ENCODE data around the gene ARHGAP11B.
"Not testable (repeated sequence)": the region's sequence is repeated elsewhere in the genome, so short reads cannot be mapped to it uniquely, and the experiment has no call there.

ARHGAP11B gene

DNA sequence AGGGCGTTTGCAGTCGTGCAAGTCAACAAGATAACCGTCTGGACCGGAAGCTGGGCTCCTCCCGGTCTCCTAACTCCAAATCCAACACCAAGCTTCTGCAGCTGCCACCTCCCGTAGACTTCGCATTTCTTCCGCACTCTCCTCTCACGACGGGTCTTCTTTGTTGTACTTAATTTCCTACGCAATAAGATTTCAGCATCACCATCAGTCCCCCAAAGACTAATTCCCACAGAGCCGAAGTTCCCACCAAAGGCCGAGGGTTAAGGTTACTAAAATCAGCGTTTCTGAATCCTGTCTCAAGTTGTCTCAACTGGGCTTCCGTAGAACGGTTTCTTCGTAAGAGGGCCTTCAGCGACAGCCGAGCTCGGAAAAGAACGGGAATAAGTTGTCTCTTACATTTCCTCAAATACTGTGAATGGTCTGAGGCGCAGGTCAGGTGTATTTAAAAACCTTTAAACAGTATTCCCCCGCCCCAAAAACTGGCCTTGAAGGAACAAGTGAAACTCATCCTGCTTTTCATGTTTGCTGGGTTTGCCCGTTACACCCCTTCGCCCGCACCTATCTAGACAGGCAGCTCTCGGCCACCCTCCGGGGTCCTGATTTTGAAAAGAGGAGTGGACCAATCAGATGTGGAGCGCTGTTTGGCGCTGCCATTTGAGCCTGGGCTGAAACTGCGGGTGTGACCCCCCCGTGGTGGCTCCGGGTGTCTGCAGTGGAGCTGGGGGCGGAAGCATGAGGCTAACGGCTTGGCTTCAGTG lies at the start of gene ARHGAP11B:
ARHGAP11B (plus strand) TSS at position 693 of the 758 bp plus-strand sequence.
- H3K9me3 Mint-ChIP-seq; H3K27me3 Mint-ChIP-seq (ENCODE audit: low read depth); intact Hi-C loops (cut with micrococcal nuclease): not testable (repeated sequence)
- Mint-ChIP-seq H3K4me1 (ENCODE audit: low read depth) (peaks cover 19% of the 10 kb centered on the region), H3K27ac (peak within 1 kb of the TSS; percentile 96), H3K4me3 (ENCODE audit: low read depth) (peak within 1 kb of the TSS; percentile 98), H3K36me3 (ENCODE audit: low read depth) (peaks cover 25% of the 10 kb centered on the region)
- DNase-seq (ENCODE audit: low spot score) = peak; percentile 96

DNA sequence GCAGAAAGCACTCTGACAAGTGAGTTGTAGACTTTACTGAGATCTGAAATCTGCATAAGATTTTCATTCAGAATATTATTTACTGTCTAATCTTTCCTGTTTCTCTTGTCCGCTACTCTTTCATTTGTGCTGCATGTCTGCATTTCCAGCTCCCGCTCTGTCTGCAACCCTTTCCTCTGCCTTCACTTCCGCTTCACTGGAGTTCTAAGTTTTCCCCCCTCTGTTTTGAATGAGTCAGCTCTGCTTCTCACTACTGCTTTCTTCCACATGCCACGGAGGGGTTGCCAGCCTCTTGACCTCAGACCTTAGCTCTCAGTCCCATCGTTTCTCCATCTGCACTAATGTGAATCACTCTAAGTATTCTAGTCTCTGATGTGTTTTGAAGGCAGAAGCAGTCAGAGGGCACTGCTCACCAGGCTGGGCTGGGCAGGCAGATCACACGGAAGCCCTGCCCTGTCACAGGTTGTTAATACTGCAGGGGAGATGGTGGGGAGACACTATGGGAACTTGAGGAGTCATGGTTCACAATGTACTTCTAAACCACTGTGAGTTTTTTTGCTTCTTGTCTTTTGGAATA lies 46.4 kb upstream of the ARHGAP11B start:
- H3K9me3 Mint-ChIP-seq; DNase-seq (ENCODE audit: low spot score); intact Hi-C loops (cut with micrococcal nuclease); H3K27ac Mint-ChIP-seq; H3K4me1 Mint-ChIP-seq (ENCODE audit: low read depth); H3K36me3 Mint-ChIP-seq (ENCODE audit: low read depth); H3K27me3 Mint-ChIP-seq (ENCODE audit: low read depth); H3K4me3 Mint-ChIP-seq (ENCODE audit: low read depth): not testable (repeated sequence)

DNA sequence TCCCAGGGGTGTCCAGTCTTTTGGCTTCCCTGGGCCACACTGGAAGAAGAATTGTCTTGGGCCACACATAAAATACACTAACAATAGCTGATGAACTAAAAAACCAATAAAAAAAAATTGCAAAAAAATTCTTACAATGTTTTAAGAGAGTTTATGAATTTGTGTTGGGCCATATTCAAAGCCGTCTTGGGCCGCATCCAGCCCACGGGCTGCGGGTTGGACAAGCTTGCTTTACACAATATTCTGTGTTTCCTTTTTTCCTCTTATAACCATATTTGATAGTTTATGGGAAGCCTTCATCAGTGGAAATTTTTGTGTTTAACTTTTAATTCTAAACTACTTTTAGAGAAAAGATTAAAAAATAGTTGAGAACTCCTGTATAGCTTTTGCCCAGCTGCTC lies 45.2 kb upstream of the ARHGAP11B start:
- intact Hi-C loops (cut with micrococcal nuclease); H3K36me3 Mint-ChIP-seq (ENCODE audit: low read depth); H3K4me3 Mint-ChIP-seq (ENCODE audit: low read depth); H3K4me1 Mint-ChIP-seq (ENCODE audit: low read depth); H3K27ac Mint-ChIP-seq; DNase-seq (ENCODE audit: low spot score); H3K27me3 Mint-ChIP-seq (ENCODE audit: low read depth); H3K9me3 Mint-ChIP-seq: not testable (repeated sequence)

GRCh38 chr15:30598953-30599352 lies 27.0 kb upstream of the ARHGAP11B start:
- H3K9me3 Mint-ChIP-seq; H3K27ac Mint-ChIP-seq; H3K27me3 Mint-ChIP-seq (ENCODE audit: low read depth); H3K36me3 Mint-ChIP-seq (ENCODE audit: low read depth); H3K4me3 Mint-ChIP-seq (ENCODE audit: low read depth); H3K4me1 Mint-ChIP-seq (ENCODE audit: low read depth); intact Hi-C loops (cut with micrococcal nuclease); DNase-seq (ENCODE audit: low spot score): not testable (repeated sequence)

DNA sequence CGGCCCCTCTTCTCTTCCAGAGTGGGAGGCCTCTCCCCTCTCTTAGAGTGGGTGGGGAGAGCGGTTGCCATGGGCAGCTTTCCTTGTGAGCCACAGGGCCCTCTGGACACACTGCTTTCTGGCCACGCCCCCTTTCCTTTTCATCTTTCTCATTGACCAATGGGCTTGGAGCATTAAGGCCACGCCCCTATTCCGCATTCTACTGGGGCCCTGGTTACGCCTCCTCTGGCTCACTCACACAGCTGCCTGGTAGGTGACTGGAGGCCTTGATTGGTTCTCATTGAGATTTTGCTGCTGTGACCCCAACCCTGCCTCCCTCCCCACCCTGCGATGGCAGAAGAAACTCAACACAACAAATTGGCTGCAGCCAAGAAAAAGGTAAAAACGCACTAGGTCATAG lies 22.1 kb upstream of the ARHGAP11B start, which contains the start of gene GOLGA8H:
GOLGA8H (plus strand) TSS at position 233 of the 400 bp plus-strand sequence; CDS start at position 331, 98 bp downstream.
- H3K27me3 Mint-ChIP-seq (ENCODE audit: low read depth); H3K27ac Mint-ChIP-seq; DNase-seq (ENCODE audit: low spot score); H3K9me3 Mint-ChIP-seq; H3K4me1 Mint-ChIP-seq (ENCODE audit: low read depth); H3K4me3 Mint-ChIP-seq (ENCODE audit: low read depth); H3K36me3 Mint-ChIP-seq (ENCODE audit: low read depth); intact Hi-C loops (cut with micrococcal nuclease): not testable (repeated sequence)

GRCh38 chr15:30612271-30612670 lies 13.7 kb upstream of the ARHGAP11B start:
- H3K27me3 Mint-ChIP-seq (ENCODE audit: low read depth); H3K4me3 Mint-ChIP-seq (ENCODE audit: low read depth); intact Hi-C loops (cut with micrococcal nuclease); H3K36me3 Mint-ChIP-seq (ENCODE audit: low read depth); H3K9me3 Mint-ChIP-seq; DNase-seq (ENCODE audit: low spot score); H3K4me1 Mint-ChIP-seq (ENCODE audit: low read depth); H3K27ac Mint-ChIP-seq: not testable (repeated sequence)

- H3K36me3 Mint-ChIP-seq (ENCODE audit: low read depth); intact Hi-C loops (cut with micrococcal nuclease); DNase-seq (ENCODE audit: low spot score); H3K4me3 Mint-ChIP-seq (ENCODE audit: low read depth); H3K27me3 Mint-ChIP-seq (ENCODE audit: low read depth); H3K4me1 Mint-ChIP-seq (ENCODE audit: low read depth); H3K9me3 Mint-ChIP-seq; H3K27ac Mint-ChIP-seq: not testable (repeated sequence)
These were observed 4.6 kb upstream of the ARHGAP11B start for GRCh38 chr15:30621342-30621741.

DNA sequence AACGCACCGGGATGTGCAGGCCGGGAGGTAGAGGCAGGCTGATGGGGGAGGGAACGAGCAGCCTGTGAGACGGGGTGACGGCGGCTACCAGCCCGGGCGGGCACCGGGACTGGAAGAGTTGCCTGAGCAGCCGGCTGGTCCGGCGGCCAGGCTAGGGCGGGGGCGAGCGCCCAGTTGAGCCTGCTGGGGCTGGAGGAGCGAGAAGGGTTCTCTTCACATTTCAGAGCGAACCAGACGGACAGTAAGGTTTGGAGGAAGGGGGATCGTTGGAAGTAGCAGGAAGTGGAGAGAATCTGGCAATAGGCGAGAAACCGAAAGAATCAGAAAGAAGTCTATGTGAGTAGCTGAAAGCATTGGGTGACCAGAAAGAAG lies 252 bp downstream of the ARHGAP11B start:
- Mint-ChIP-seq H3K4me1 (ENCODE audit: low read depth) (peaks cover 19% of the 10 kb centered on the region), H3K27ac (peak overlapping the region; percentile 96), H3K4me3 (ENCODE audit: low read depth) (peak overlapping the region; percentile 98), H3K36me3 (ENCODE audit: low read depth) (peaks cover 25% of the 10 kb centered on the region)
- DNase-seq (ENCODE audit: low spot score); H3K27me3 Mint-ChIP-seq (ENCODE audit: low read depth); H3K9me3 Mint-ChIP-seq; intact Hi-C loops (cut with micrococcal nuclease): not testable (repeated sequence)

- peak overlapping the region; percentile 96 for H3K27ac Mint-ChIP-seq
- H3K9me3 Mint-ChIP-seq; intact Hi-C loops (cut with micrococcal nuclease); DNase-seq (ENCODE audit: low spot score); H3K27me3 Mint-ChIP-seq (ENCODE audit: low read depth): not testable (repeated sequence)
- H3K36me3 Mint-ChIP-seq (ENCODE audit: low read depth) = peaks cover 25% of the 10 kb centered on the region
- H3K4me1 Mint-ChIP-seq (ENCODE audit: low read depth) = peaks cover 19% of the 10 kb centered on the region
- H3K4me3 Mint-ChIP-seq (ENCODE audit: low read depth) = peak overlapping the region; percentile 98
These were observed 704 bp downstream of the ARHGAP11B start for GRCh38 chr15:30626632-30627031.

- Mint-ChIP-seq H3K27me3 (ENCODE audit: low read depth) (no peaks in the 10 kb centered on the region), H3K4me3 (ENCODE audit: low read depth) (peak overlapping the region; percentile 19), H3K4me1 (ENCODE audit: low read depth) (peaks cover 48% of the 10 kb centered on the region), H3K9me3 (no peaks in the 10 kb centered on the region), H3K36me3 (ENCODE audit: low read depth) (peaks cover 67% of the 10 kb centered on the region), H3K27ac (peak overlapping the region; percentile 69)
- no peak for DNase-seq (ENCODE audit: low spot score)
- intact Hi-C loops (cut with micrococcal nuclease) = no loop called here
These were observed 24.3 kb downstream of the ARHGAP11B start for GRCh38 chr15:30650012-30650929.

- not testable (repeated sequence) for DNase-seq (ENCODE audit: low spot score); H3K4me1 Mint-ChIP-seq (ENCODE audit: low read depth); H3K27me3 Mint-ChIP-seq (ENCODE audit: low read depth); H3K9me3 Mint-ChIP-seq; H3K4me3 Mint-ChIP-seq (ENCODE audit: low read depth); H3K27ac Mint-ChIP-seq
- intact Hi-C loops (cut with micrococcal nuclease) = loop anchor here (10.0 kb wide), 1 partner anchor 94 kb away; no protein-coding TSS in a partner anchor
- H3K36me3 Mint-ChIP-seq (ENCODE audit: low read depth) = peaks cover 37% of the 10 kb centered on the region
These were observed 35.2 kb downstream of the ARHGAP11B start for GRCh38 chr15:30661154-30661553.

GRCh38 chr15:30669621-30670020 lies 43.7 kb downstream of the ARHGAP11B start:
- H3K9me3 Mint-ChIP-seq; H3K4me1 Mint-ChIP-seq (ENCODE audit: low read depth); H3K27me3 Mint-ChIP-seq (ENCODE audit: low read depth); H3K4me3 Mint-ChIP-seq (ENCODE audit: low read depth); DNase-seq (ENCODE audit: low spot score); H3K27ac Mint-ChIP-seq: not testable (repeated sequence)
- intact Hi-C loops (cut with micrococcal nuclease) = loop anchor here (10.0 kb wide), 1 partner anchor 85 kb away; no protein-coding TSS in a partner anchor
- H3K36me3 Mint-ChIP-seq (ENCODE audit: low read depth) = peaks cover 62% of the 10 kb centered on the region

All from activated T-helper 2 cell treated with anti-CD3 and anti-CD28 coated beads, Interferon-gamma antibody, Interleukin-2, Interleukin-4, amounts not matched to agents 10 μg/mL and 5 μg/mL and 100 μg/mL, durations not matched to agents 14 hours and 24 hours and 36 hours (primary cell).